Measurements from ENCODE around the gene CDKN2D. TPM values are rescaled to one million over a fixed set of nuclear protein-coding genes. Genes with fewer than 3 reads are reported as not detected.

The CDKN2D gene
- total and polyA plus RNA-seq, 2 of the 13 experiments (the other 11 are each of a cell fraction or from before 2014, with no cell fraction given): 5.4 to 8.6 TPM

DNA sequence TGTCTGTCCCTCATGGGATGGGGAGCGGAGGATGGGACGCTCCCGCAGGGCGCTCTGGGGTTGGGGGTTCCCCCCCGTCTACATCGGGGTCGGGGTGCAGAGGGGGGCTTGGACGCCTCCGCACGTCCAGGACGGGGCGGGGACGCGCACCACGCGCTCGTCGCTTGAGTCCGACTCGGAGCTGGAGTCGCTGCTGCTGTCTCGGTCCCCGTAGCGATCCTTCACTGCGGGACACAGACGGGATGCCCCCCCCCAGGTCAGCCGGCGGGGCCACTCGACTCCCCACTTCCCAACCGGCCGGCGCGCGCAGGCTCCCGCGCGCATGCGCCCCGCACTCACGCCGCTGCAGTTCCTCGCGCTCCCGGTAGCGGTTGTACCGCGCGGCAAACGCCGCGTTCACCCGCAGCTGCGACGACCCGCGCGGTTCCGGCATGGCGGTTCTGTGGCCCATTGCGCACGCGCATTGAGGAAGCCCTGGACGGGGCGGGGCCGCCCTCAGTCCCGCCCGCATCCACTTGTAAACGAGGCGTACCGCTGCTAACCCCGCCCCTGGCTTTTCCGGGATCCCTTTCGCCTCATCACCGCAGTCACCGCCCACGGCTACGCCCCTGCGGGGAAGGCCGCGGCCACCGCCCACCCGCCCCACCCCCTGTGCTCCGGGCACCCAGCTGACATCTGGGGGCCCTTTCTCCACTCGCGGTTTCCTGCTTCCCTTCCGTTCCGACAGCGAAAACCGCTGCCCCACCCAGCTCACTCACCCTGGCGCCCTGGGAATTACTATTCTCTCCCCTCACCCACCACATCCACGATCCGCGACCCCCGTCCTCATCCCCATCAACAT is 3.0 kb downstream of the CDKN2D start, which contains the start of gene KRI1 (continued):
- TF ChIP-seq HNF1A (IDR thresholded peaks at IDR 0.05; ENCODE audit: low read depth) (no peak), HNF1A (CRISPR knock-in tag; IDR thresholded peaks at IDR 0.05; ENCODE audit: borderline replicate concordance) (peak; percentile 58), ZNF704 (CRISPR knock-in tag; IDR thresholded peaks at IDR 0.05; ENCODE audit: borderline replicate concordance) (peak; percentile 46; the same call in 1 of the 2 replicates), ZNF749 (CRISPR knock-in tag; IDR thresholded peaks at IDR 0.05; ENCODE audit: borderline replicate concordance) (peak; percentile 82; the same call in 1 of the 2 replicates), MNT (IDR thresholded peaks at IDR 0.05) (peak; percentile 32; the same call in 1 of the 2 replicates), ZC3H13 (CRISPR knock-in tag; IDR thresholded peaks at IDR 0.05) (peak; percentile 97), ZNF678 (CRISPR knock-in tag; IDR thresholded peaks at IDR 0.05) (peak; percentile 87; the same call in 1 of the 2 replicates), FOXK1 (CRISPR knock-in tag; IDR thresholded peaks at IDR 0.05; ENCODE audit: borderline replicate concordance, low read depth) (peak; percentile 82), ZNF460 (CRISPR knock-in tag; IDR thresholded peaks at IDR 0.05; ENCODE audit: borderline replicate concordance) (no peak), POGZ (CRISPR knock-in tag; IDR thresholded peaks at IDR 0.05) (no peak), HDAC1 (CRISPR knock-in tag; IDR thresholded peaks at IDR 0.05) (peak; percentile 92), RELA (CRISPR knock-in tag; IDR thresholded peaks at IDR 0.05) (peak; percentile 67; the same call in 1 of the 2 replicates)
- TF ChIP-seq, protein P1, sequence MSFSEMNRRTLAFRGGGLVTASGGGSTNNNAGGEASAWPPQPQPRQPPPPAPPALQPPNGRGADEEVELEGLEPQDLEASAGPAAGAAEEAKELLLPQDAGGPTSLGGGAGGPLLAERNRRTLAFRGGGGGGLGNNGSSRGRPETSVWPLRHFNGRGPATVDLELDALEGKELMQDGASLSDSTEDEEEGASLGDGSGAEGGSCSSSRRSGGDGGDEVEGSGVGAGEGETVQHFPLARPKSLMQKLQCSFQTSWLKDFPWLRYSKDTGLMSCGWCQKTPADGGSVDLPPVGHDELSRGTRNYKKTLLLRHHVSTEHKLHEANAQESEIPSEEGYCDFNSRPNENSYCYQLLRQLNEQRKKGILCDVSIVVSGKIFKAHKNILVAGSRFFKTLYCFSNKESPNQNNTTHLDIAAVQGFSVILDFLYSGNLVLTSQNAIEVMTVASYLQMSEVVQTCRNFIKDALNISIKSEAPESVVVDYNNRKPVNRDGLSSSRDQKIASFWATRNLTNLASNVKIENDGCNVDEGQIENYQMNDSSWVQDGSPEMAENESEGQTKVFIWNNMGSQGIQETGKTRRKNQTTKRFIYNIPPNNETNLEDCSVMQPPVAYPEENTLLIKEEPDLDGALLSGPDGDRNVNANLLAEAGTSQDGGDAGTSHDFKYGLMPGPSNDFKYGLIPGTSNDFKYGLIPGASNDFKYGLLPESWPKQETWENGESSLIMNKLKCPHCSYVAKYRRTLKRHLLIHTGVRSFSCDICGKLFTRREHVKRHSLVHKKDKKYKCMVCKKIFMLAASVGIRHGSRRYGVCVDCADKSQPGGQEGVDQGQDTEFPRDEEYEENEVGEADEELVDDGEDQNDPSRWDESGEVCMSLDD (CRISPR knock-in tag; IDR thresholded peaks at IDR 0.05; ENCODE audit: borderline replicate concordance): peak; percentile 89

Data from HepG2 (cell line).